HEK293 (cell line): ENCODE measurements around the gene RHOBTB3.

ENCODE experiments used
- CTCF ChIP-seq: fragments of 450-650 bp; formaldehyde crosslinking; IDR thresholded peaks from 2 replicates; pipeline ENCODE4 v1.5.1; 2016; ENCODE audit warnings: missing biosample characterization, missing genetic modification characterization
- KLF10 ChIP-seq: fragments of 450-650 bp; IDR thresholded peaks from 2 replicates; pipeline ENCODE4 v1.5.1; 2018; ENCODE audit warnings: missing biosample characterization, mild to moderate bottlenecking, missing genetic modification characterization
- SP7 ChIP-seq: fragments of 450-650 bp; formaldehyde crosslinking; IDR thresholded peaks from 2 replicates; pipeline ENCODE4 v1.5.1; 2016; ENCODE audit warnings: missing biosample characterization, missing genetic modification characterization
- TRIM28 ChIP-seq: IDR thresholded peaks from 2 replicates; pipeline ENCODE4 v1.6.1; 2011; ENCODE audit warnings: low read length, control low read depth, borderline replicate concordance
- ZBTB21 ChIP-seq: fragments of 450-650 bp; formaldehyde crosslinking; IDR thresholded peaks from 2 replicates; pipeline ENCODE4 v1.5.1; 2017; ENCODE audit warnings: missing biosample characterization, missing genetic modification characterization
- ZNF169 ChIP-seq: fragments of 450-650 bp; formaldehyde crosslinking; IDR thresholded peaks from 2 replicates; pipeline ENCODE4 v1.5.1; 2016; ENCODE audit warnings: missing biosample characterization, missing genetic modification characterization
- ZNF211 ChIP-seq: fragments of 450-650 bp; formaldehyde crosslinking; IDR thresholded peaks from 2 replicates; pipeline ENCODE4 v1.5.1; 2016; ENCODE audit warnings: low read depth, missing biosample characterization, missing genetic modification characterization
- ZNF768 ChIP-seq: fragments of 450-650 bp; formaldehyde crosslinking; IDR thresholded peaks from 2 replicates; pipeline ENCODE4 v1.5.1; 2018; ENCODE audit warnings: missing biosample characterization, mild to moderate bottlenecking, missing genetic modification characterization
- TF ChIP-seq, protein P1 (sequence below): sonication (generic); formaldehyde crosslinking; IDR thresholded peaks from 2 replicates; pipeline ENCODE4 v1.8.1; 2022; ENCODE audit warnings: mild to moderate bottlenecking, moderate library complexity, missing genetic modification reagents

DNA sequence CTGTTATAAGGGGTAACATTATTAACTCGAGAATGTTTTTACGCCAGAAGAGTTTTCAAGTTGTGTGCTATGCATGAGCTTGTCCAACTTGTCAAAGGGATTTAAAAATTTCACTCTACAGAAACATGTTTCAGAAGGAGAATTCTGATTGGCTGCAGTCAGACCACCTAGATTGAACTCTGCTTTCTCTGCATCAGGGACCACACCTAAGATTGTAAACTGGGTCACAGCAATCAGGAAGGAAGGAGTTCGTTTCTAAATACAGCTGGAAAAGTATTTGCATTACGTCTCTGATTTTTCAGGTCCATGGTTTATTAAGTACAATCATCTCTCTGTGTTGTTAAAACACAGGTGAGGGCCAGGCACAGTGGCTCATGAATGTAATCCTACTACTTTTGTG, 85.6 kb downstream of the RHOBTB3 start:
- no peak for TF ChIP-seq ZNF169 (tag by site-specific recombination)
- no peak for TF ChIP-seq ZNF211
- no peak for TF ChIP-seq ZNF768 (tag by site-specific recombination)
- TF ChIP-seq SP7 (tag by site-specific recombination): no peak
- no peak for TF ChIP-seq ZBTB21
- no peak for TF ChIP-seq CTCF (tag by site-specific recombination)
- no peak for TF ChIP-seq TRIM28
- TF ChIP-seq KLF10 (tag by site-specific recombination): no peak
- TF ChIP-seq, protein P1, sequence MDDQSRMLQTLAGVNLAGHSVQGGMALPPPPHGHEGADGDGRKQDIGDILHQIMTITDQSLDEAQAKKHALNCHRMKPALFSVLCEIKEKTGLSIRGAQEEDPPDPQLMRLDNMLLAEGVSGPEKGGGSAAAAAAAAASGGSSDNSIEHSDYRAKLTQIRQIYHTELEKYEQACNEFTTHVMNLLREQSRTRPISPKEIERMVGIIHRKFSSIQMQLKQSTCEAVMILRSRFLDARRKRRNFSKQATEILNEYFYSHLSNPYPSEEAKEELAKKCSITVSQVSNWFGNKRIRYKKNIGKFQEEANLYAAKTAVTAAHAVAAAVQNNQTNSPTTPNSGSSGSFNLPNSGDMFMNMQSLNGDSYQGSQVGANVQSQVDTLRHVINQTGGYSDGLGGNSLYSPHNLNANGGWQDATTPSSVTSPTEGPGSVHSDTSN (CRISPR knock-in tag): no peak
